ENCODE data around the gene NTNG1.

NTNG1 gene

DNA sequence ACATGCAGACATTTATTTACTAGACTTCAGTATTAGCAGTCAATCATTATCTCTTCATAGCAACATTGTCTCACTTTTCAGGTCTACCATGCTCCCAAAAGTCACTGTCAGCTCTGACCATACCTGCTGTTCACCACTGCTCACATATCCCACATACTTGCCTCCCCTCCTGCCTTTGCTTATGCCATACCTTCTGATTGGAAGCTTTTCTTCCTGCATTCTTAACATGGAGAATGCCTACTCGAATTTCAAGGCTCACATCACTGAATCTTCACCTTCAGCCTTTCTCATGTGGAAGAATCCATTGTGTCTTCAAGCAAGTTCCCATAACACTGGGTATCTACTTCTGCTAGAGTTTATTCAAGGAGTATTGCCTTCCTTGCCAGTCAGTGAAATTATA lies 135.4 kb downstream of the NTNG1 start:
- Histone ChIP-seq H3K4me1 (ENCODE audit: insufficient read depth, low read length) (peaks cover 16% of the 10 kb centered on the region), H3K27ac (ENCODE audit: low read length) (no peak overlapping the region), H3K4me3 (ENCODE audit: low read depth in 1 of 2, low read length in 2 of 2) (no peak overlapping the region), H3K79me2 (ENCODE audit: insufficient read depth, low read length) (no peaks in the 10 kb centered on the region), H3K9ac (ENCODE audit: low read depth, low read length) (no peak overlapping the region), H2AFZ (ENCODE audit: low read depth, low read length) (no peak overlapping the region), H3K27me3 (ENCODE audit: insufficient read depth, low read length, poor library complexity) (no peaks in the 10 kb centered on the region), H3K4me2 (ENCODE audit: insufficient read depth, low read length) (no peak overlapping the region), H3K9me3 (ENCODE audit: insufficient read depth, low read length, severe bottlenecking) (no peaks in the 10 kb centered on the region), H4K20me1 (ENCODE audit: insufficient read depth, low read length) (no peaks in the 10 kb centered on the region), H3K36me3 (ENCODE audit: insufficient read depth, low read length) (no peaks in the 10 kb centered on the region)
- no peak for DNase-seq
- TF ChIP-seq CTCF (IDR thresholded peaks at IDR 0.05; ENCODE audit: borderline replicate concordance, extremely low read depth, low read length, poor library complexity, severe bottlenecking) (no peak), EZH2 (IDR thresholded peaks at IDR 0.05; ENCODE audit: borderline replicate concordance, low read depth, low read length, severe bottlenecking) (no peak)
- ATAC-seq (ENCODE audit: insufficient read depth, low read depth), result no peak

DNA sequence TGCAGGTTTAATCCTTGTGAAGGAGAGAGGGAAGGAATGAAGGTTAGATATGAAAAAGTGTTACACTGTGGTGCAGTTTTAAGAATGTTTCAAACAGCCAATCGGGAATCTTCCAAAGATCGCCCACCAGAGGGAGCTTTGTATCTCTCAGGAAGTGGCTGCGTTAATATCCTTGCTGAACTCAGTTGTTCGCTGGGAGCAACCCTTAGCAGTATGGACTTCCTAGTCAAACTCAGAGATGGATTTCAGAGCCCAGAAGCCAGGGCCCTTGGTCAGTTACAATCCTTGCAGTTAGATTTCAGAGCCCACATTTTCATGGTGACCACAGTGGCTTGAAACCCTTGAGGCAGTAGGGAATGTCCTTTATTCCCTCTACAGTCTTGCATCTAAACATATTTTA lies 136.2 kb downstream of the NTNG1 start:
- Histone ChIP-seq H2AFZ (ENCODE audit: low read depth, low read length) (no peak overlapping the region), H3K4me2 (ENCODE audit: insufficient read depth, low read length) (no peak overlapping the region), H3K79me2 (ENCODE audit: insufficient read depth, low read length) (no peaks in the 10 kb centered on the region), H3K9ac (ENCODE audit: low read depth, low read length) (no peak overlapping the region), H3K4me3 (ENCODE audit: low read depth in 1 of 2, low read length in 2 of 2) (no peak overlapping the region), H4K20me1 (ENCODE audit: insufficient read depth, low read length) (no peaks in the 10 kb centered on the region), H3K36me3 (ENCODE audit: insufficient read depth, low read length) (no peaks in the 10 kb centered on the region), H3K9me3 (ENCODE audit: insufficient read depth, low read length, severe bottlenecking) (no peaks in the 10 kb centered on the region), H3K4me1 (ENCODE audit: insufficient read depth, low read length) (peaks cover 16% of the 10 kb centered on the region), H3K27me3 (ENCODE audit: insufficient read depth, low read length, poor library complexity) (no peaks in the 10 kb centered on the region), H3K27ac (ENCODE audit: low read length) (no peak overlapping the region)
- DNase-seq (peak; percentile 47), ATAC-seq (ENCODE audit: insufficient read depth, low read depth) (peak; percentile 73)
- TF ChIP-seq EZH2 (IDR thresholded peaks at IDR 0.05; ENCODE audit: borderline replicate concordance, low read depth, low read length, severe bottlenecking), result no peak
- TF ChIP-seq CTCF (IDR thresholded peaks at IDR 0.05; ENCODE audit: borderline replicate concordance, extremely low read depth, low read length, poor library complexity, severe bottlenecking), result peak; percentile 64

- DNase-seq, result no peak
- ATAC-seq (ENCODE audit: insufficient read depth, low read depth), result no peak
These were observed 145.3 kb downstream of the NTNG1 start for GRCh38 chr1:107286125-107286524.

More at GRCh38 chr1:107286125-107286524, 145.3 kb downstream of the NTNG1 start:
- Histone ChIP-seq H3K4me2 (ENCODE audit: insufficient read depth, low read length) (no peak overlapping the region), H3K27me3 (ENCODE audit: insufficient read depth, low read length, poor library complexity) (no peaks in the 10 kb centered on the region), H3K79me2 (ENCODE audit: insufficient read depth, low read length) (no peaks in the 10 kb centered on the region), H3K4me1 (ENCODE audit: insufficient read depth, low read length) (no peaks in the 10 kb centered on the region), H3K9me3 (ENCODE audit: insufficient read depth, low read length, severe bottlenecking) (no peaks in the 10 kb centered on the region), H4K20me1 (ENCODE audit: insufficient read depth, low read length) (no peaks in the 10 kb centered on the region), H3K9ac (ENCODE audit: low read depth, low read length) (no peak overlapping the region), H3K4me3 (ENCODE audit: low read depth in 1 of 2, low read length in 2 of 2) (no peak overlapping the region), H2AFZ (ENCODE audit: low read depth, low read length) (no peak overlapping the region), H3K27ac (ENCODE audit: low read length) (no peak overlapping the region), H3K36me3 (ENCODE audit: insufficient read depth, low read length) (no peaks in the 10 kb centered on the region)
- TF ChIP-seq CTCF (IDR thresholded peaks at IDR 0.05; ENCODE audit: borderline replicate concordance, extremely low read depth, low read length, poor library complexity, severe bottlenecking) (no peak), EZH2 (IDR thresholded peaks at IDR 0.05; ENCODE audit: borderline replicate concordance, low read depth, low read length, severe bottlenecking) (no peak)

All from DND-41 (cell line).